Tibial nerve (tissue), 3 donors: ENCODE measurements around the gene ZDHHC19.

Experiments
- CTCF ChIP-seq, 5 experiments: fragments of 200-600 bp in 3 of 5; fragments of 450-650 bp in 2 of 5; sonication (generic) in 3 of 5; IDR thresholded peaks; one replicate each; pipeline ENCODE4 v1.5.1; 2016 to 2019; ENCODE audit warnings: antibody characterized with exemption in 5 of 5, mild to moderate bottlenecking in 3 of 5, moderate library complexity in 2 of 5
- POLR2A ChIP-seq, 2 donors: fragments of 450-650 bp; IDR thresholded peaks; one replicate each; pipeline ENCODE4 v1.6.1; 2017; ENCODE audit warnings: antibody characterized with exemption in 2 of 2, mild to moderate bottlenecking in 2 of 2, moderate library complexity in 2 of 2

GRCh38 chr3:196219970-196220311, 8.7 kb upstream of the ZDHHC19 start:
- TF ChIP-seq POLR2A (IDR thresholded peaks at IDR 0.05) = no peak
- TF ChIP-seq CTCF (IDR thresholded peaks at IDR 0.05) = no peak
